Measurements from ENCODE around the gene CORO2B. TPM values are rescaled to one million over a fixed set of nuclear protein-coding genes. Genes with fewer than 3 reads are reported as not detected.

The CORO2B gene
- polyA plus RNA-seq, 3 donors, result 0.03 TPM; not detected in 2

DNA sequence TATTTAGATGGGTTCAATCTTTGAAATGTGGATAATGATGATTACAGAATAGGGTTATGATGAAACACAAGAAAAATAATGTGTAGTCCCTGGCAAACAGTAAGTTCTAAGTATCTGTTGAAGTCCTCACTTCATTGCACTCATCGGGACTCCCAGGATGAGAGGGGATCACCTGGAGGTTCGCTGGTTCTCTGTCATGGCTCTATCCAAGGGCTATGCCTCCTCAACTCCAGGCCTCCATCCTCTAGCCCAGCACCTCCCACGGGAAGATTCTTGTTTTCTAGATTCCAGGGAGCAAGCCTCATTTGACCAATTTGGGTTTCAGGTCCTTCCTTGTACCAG is 196.4 kb downstream of the CORO2B start:
- Histone ChIP-seq H3K27ac (ENCODE audit: low read depth in 1 of 2, low read length in 2 of 2) (no peak overlapping the region), H3K4me3 (replicated peaks in 1 of 3; ENCODE audit: low read depth in 2 of 3, low read length in 3 of 3) (no peak overlapping the region), H3K4me1 (ENCODE audit: control insufficient read depth in 1 of 2, insufficient read depth in 2 of 2, low read length in 2 of 2) (peaks cover 26 to 29% of the 10 kb centered on the region in 2 donors), H3K9ac (ENCODE audit: insufficient read depth, low read length, poor library complexity, severe bottlenecking) (no peak overlapping the region), H2AFZ (ENCODE audit: insufficient read depth, low read depth, low read length, poor library complexity, severe bottlenecking) (no peak overlapping the region), H3K4me2 (replicated peaks; ENCODE audit: extremely low read depth, low read length, poor library complexity, severe bottlenecking) (no peak overlapping the region), H3K36me3 (replicated peaks in 1 of 2; ENCODE audit: control insufficient read depth in 1 of 2, insufficient read depth in 2 of 2, low read length in 2 of 2) (peaks cover 21 to 29% of the 10 kb centered on the region in 2 donors), H4K20me1 (ENCODE audit: insufficient read depth, low read length) (no peaks in the 10 kb centered on the region), H3K79me2 (ENCODE audit: insufficient read depth, low read length) (peaks cover 5% of the 10 kb centered on the region), H3K9me3 (replicated peaks in 1 of 2; ENCODE audit: control insufficient read depth in 1 of 2, insufficient read depth in 1 of 2, low read length in 2 of 2) (peaks cover 6 to 7% of the 10 kb centered on the region in 2 donors), H3K27me3 (ENCODE audit: control insufficient read depth in 2 of 2, insufficient read depth in 2 of 2, low read length in 2 of 2) (no peaks in the 10 kb centered on the region)
- WGBS (ENCODE audit: insufficient coverage), result 100% methylated on average over 2 of the region's 3 CpGs
- no peak for DNase-seq
- H3K27ac Mint-ChIP-seq, result peak overlapping the region in 1 of 7 donors; percentile 26
- H3K27me3 Mint-ChIP-seq (ENCODE audit: low read depth in 3 of 3), result peaks cover 0 to 2% (median 1%) of the 10 kb centered on the region in 3 donors
- H3K4me1 Mint-ChIP-seq, result peaks cover 40% of the 10 kb centered on the region
- intact Hi-C loops (cut with micrococcal nuclease), result no loop called here
- H3K9me3 Mint-ChIP-seq, result peaks cover 6 to 9% (median 8%) of the 10 kb centered on the region in 7 donors
- no peak overlapping the region for H3K4me3 Mint-ChIP-seq
- TF ChIP-seq, protein P1, sequence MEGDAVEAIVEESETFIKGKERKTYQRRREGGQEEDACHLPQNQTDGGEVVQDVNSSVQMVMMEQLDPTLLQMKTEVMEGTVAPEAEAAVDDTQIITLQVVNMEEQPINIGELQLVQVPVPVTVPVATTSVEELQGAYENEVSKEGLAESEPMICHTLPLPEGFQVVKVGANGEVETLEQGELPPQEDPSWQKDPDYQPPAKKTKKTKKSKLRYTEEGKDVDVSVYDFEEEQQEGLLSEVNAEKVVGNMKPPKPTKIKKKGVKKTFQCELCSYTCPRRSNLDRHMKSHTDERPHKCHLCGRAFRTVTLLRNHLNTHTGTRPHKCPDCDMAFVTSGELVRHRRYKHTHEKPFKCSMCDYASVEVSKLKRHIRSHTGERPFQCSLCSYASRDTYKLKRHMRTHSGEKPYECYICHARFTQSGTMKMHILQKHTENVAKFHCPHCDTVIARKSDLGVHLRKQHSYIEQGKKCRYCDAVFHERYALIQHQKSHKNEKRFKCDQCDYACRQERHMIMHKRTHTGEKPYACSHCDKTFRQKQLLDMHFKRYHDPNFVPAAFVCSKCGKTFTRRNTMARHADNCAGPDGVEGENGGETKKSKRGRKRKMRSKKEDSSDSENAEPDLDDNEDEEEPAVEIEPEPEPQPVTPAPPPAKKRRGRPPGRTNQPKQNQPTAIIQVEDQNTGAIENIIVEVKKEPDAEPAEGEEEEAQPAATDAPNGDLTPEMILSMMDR (IDR thresholded peaks at IDR 0.05), result no peak
- H3K36me3 Mint-ChIP-seq, result peaks cover 29 to 32% of the 10 kb centered on the region in 2 donors

DNA sequence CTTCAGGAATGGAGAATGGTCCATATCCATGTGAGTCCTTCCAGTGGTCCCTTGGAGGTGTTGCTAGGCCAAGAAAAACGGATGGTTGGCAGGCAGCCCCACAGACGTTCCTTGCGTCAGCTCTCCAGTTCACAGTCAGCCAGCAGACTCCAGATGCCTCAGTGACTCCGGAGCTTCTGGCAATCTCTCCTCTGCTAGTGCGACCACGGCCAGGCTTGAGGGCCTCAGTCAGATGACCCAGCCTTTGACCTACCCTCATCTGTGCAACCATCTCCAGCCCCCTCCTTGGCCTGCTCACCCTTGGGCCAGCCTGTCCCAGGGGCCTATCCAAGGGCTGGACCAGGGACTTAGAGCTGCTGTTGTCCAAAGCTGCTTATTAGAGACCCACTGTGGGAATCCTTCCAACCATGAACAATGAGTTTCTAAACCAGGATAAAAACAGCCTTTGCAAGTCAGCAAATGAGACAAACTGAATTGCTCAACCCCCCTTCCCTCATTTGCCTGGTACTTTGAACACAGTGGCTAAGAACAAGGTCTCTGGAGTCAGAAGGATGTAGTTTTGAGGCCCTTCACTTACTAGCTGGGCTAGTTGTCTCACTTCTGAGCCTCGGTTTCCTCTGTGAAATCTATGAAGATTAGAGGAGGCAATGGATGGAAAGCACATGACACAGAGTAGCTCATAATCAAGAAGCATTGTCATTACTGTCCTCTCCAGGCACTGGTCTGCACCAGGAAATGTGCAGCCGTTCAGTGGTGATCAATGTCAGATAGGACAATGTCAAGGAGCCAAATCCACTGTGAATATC is 197.1 kb downstream of the CORO2B start:
- Histone ChIP-seq H3K27ac (ENCODE audit: low read depth in 1 of 2, low read length in 2 of 2) (peak overlapping the region; percentile 5 to 60), H3K4me1 (ENCODE audit: control insufficient read depth in 1 of 2, insufficient read depth in 2 of 2, low read length in 2 of 2) (peaks cover 29 to 32% of the 10 kb centered on the region in 2 donors), H3K9me3 (replicated peaks in 1 of 2; ENCODE audit: control insufficient read depth in 1 of 2, insufficient read depth in 1 of 2, low read length in 2 of 2) (peaks cover 6 to 7% of the 10 kb centered on the region in 2 donors), H3K4me3 (replicated peaks in 1 of 3; ENCODE audit: low read depth in 2 of 3, low read length in 3 of 3) (no peak overlapping the region), H3K27me3 (ENCODE audit: control insufficient read depth in 2 of 2, insufficient read depth in 2 of 2, low read length in 2 of 2) (no peaks in the 10 kb centered on the region), H3K4me2 (replicated peaks; ENCODE audit: extremely low read depth, low read length, poor library complexity, severe bottlenecking) (no peak overlapping the region), H2AFZ (ENCODE audit: insufficient read depth, low read depth, low read length, poor library complexity, severe bottlenecking) (no peak overlapping the region), H3K36me3 (replicated peaks in 1 of 2; ENCODE audit: control insufficient read depth in 1 of 2, insufficient read depth in 2 of 2, low read length in 2 of 2) (peaks cover 22 to 35% of the 10 kb centered on the region in 2 donors), H3K9ac (ENCODE audit: insufficient read depth, low read length, poor library complexity, severe bottlenecking) (no peak overlapping the region), H4K20me1 (ENCODE audit: insufficient read depth, low read length) (no peaks in the 10 kb centered on the region), H3K79me2 (ENCODE audit: insufficient read depth, low read length) (peaks cover 11% of the 10 kb centered on the region)
- Mint-ChIP-seq H3K27me3 (ENCODE audit: low read depth in 3 of 3) (peaks cover 0 to 2% (median 1%) of the 10 kb centered on the region in 3 donors), H3K27ac (peak overlapping the region in 6 of 7 donors; percentile 42 to 74 (median 60)), H3K4me1 (peaks cover 44% of the 10 kb centered on the region), H3K36me3 (peaks cover 36 to 38% of the 10 kb centered on the region in 2 donors), H3K4me3 (no peak overlapping the region), H3K9me3 (peaks cover 6 to 9% (median 8%) of the 10 kb centered on the region in 7 donors)
- DNase-seq, result no peak
- TF ChIP-seq, protein P1 (IDR thresholded peaks at IDR 0.05), result no peak
- intact Hi-C loops (cut with micrococcal nuclease), result no loop called here
- WGBS (ENCODE audit: insufficient coverage), result 70% methylated on average over 7 of the region's 8 CpGs

Measured in CD14-positive monocyte (primary cell).